Choroid plexus epithelial cell (primary cell): ENCODE results near the gene PA2G4.

Experiments used
- DNase-seq: peaks from one replicate; pipeline ENCODE4 v3.0.0-alpha.2; 2010; ENCODE audit warnings: low read depth
- H3K4me3 ChIP-seq: 2 replicates; pipeline ENCODE4 v1.5.1; 2011; ENCODE audit warnings: low read depth, mild to moderate bottlenecking, control low read depth, low read length, moderate library complexity
- TF ChIP-seq, protein P1 (sequence below): conservative IDR thresholded peaks from 2 replicates; pipeline ENCODE4 v1.5.1; 2011; ENCODE audit warnings: low read depth, mild to moderate bottlenecking, control low read depth, inconsistent platforms, low read length, moderate library complexity

PA2G4 gene

DNA sequence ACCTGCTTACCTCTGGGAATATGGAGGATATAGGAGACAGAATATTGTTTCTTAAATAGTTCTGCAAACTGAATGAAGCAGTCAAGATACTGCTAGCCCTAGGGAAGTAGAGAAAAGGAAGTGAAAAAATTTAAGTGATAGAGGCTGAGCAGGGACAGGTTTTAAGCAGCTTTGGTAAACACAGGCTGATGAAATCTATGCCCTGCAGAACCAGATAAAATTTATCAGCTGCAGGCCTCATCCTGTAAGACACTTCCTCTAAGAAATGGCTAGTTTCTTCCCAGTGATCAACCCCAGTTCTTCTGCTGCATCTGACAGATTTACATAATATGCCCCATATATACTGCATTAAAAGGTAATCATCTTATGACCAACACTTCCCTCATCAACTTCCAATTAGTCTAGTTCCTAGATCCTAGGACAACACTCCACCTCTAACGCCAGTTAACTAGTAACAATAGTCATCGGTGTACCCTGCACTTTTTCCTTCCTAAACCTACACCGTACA lies 22.4 kb downstream of the PA2G4 start:
- H3K4me3 ChIP-seq, result no peak overlapping the region
- no peak for DNase-seq
- TF ChIP-seq, protein P1, sequence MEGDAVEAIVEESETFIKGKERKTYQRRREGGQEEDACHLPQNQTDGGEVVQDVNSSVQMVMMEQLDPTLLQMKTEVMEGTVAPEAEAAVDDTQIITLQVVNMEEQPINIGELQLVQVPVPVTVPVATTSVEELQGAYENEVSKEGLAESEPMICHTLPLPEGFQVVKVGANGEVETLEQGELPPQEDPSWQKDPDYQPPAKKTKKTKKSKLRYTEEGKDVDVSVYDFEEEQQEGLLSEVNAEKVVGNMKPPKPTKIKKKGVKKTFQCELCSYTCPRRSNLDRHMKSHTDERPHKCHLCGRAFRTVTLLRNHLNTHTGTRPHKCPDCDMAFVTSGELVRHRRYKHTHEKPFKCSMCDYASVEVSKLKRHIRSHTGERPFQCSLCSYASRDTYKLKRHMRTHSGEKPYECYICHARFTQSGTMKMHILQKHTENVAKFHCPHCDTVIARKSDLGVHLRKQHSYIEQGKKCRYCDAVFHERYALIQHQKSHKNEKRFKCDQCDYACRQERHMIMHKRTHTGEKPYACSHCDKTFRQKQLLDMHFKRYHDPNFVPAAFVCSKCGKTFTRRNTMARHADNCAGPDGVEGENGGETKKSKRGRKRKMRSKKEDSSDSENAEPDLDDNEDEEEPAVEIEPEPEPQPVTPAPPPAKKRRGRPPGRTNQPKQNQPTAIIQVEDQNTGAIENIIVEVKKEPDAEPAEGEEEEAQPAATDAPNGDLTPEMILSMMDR, result no peak

DNA sequence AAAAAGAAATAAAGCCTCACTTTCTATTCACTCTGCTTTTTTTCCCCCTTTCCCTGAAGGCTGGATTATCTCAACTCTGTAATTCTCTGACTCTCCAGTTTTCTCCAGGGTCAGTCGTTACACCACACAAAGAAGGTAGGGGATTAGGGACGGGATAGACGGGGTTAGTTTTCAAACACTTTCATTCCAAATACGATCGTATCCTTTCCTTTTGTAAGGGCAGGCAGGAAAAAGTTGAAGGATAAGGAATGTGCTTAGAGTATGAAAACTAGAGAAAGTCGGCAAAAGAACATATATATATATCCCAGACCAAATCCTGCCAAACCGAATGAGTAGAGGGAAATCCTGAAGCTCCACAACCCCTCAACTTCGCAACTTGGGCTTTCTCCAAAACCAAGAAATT lies 23.1 kb downstream of the PA2G4 start:
- TF ChIP-seq, protein P1, result no peak
- peak overlapping the region; percentile 51 for H3K4me3 ChIP-seq
- DNase-seq, result no peak

DNA sequence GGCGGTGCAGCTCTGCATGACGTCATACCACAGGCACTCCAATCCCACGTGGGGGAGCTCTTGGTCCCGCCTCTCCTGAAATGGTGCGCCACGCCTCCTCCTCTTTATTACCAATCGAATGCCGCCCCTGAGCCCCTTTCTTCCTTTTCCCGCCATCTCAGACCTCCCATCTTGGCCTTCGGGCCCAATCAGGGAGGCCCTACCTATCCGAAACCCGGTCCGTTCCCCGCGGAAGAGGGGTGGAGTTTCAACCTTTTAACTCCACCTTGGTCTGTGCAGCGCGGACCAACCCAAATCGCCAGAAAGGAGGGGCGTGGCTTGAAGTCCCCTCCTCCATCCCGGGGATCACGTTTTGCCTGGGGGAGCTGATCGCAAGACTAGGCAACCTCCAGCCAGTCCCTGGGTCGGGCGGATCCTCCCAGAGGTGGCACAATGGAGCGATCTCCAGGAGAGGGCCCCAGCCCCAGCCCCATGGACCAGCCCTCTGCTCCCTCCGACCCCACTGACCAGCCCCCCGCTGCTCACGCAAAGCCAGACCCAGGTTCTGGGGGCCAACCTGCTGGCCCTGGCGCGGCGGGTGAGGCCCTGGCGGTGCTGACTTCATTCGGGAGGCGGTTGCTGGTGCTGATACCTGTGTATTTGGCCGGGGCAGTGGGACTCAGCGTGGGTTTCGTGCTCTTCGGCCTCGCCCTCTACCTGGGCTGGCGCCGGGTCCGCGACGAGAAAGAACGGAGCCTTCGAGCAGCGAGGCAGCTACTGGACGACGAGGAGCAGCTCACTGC lies 23.7 kb downstream of the PA2G4 start, which contains the start of gene ESYT1:
TSS of gene ESYT1 (plus strand) at position 380 of the 782 bp plus-strand sequence. CDS start at position 433, 53 bp downstream.
- peak within 1 kb of the TSS; percentile 70 for H3K4me3 ChIP-seq
- peak; percentile 100 for DNase-seq
- TF ChIP-seq, protein P1, result peak; percentile 2

DNA sequence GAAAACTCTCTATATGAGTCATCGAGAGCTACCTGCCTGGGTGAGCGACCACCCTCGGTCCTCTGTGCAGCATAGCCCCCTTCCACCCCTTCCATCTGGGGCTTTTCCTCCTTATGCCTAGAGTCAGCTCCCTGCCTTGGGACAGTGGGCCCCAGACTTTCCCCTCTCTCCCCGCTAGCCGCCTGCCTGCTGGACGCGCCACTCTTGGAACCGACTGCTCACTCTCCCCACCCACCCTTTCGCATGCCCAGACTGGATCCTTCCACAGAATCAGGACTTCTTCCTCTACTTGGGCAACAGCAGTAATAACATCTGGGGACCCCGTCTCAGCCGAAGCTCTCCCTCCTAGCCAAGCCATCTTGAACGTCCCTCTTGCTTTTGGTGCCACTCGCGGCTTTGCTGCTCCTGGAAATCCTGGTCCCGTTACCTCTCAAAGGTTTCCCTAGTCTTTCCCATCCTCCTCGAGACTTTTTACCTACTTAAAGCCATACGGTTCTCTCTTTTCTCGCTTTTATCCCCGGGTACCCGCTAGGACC lies 24.4 kb downstream of the PA2G4 start:
- peak overlapping the region; percentile 70 for H3K4me3 ChIP-seq
- peak; percentile 31 for DNase-seq
- TF ChIP-seq, protein P1, result no peak

DNA sequence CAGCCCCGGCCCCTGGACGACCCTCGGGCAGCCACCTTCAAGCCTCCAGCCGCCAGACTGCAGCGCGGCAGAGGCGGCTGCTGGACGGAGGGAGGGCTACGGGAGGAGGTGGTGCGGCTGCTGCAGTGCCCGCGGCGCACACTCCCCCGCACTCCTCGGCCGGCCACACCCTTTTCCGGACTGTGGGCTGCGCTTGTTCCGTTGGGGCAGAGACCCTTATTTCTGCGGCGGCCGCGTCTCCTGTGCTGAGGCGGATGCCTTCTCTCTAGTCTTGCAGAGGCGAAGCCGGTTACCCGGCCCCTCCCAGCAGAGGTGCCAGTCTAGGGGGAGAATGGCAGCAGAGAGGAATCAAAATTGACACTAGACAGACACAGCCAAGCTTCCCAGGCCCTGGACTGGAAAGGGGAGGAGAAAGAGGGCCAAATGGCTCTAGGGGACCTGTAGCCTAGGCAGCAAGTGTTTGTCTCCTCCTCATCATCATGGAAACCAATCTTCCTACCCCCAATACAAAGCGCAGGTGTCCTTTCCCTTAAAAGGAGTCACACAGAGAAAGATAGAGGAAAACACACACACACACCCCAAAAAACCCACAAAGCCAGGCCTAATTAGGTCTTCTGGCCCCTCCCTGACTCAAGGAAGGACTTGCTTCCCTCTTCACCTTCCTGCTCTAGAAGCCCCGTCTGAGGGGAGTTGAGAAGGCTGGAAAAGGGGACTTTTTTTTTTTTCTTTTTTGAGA lies 25.0 kb downstream of the PA2G4 start:
- DNase-seq, result no peak
- TF ChIP-seq, protein P1, result no peak
- peak overlapping the region; percentile 70 for H3K4me3 ChIP-seq

DNA sequence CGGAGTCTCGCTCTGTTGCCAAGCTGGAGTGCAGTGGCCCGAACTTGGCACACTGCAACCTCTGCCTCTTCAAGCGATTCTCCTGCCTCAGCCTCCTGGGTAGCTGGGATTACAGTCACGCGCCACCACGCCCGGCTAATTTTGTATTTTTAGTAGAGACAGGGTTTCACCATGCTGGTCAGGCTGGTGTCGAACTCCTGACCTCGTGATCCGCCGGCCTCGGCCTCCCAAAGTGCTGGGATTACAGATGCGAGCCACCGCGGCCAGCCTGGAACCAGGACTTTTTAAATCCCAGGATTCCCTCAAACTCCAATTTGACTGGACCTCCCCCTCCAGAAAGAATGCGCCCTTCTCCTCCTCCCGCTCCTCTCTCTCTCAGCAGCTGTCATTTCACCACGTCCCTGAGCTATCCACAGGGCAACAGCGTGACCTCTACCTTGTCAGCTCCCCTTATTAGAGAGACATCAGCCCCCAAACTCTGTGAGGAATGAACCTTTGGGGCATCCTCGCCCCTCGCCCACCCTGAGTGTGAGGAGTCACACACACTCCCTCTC lies 25.7 kb downstream of the PA2G4 start:
- peak overlapping the region; percentile 70 for H3K4me3 ChIP-seq
- TF ChIP-seq, protein P1, result no peak
- no peak for DNase-seq
